ENCODE results near the gene IKBKE.

IKBKE gene

DNA sequence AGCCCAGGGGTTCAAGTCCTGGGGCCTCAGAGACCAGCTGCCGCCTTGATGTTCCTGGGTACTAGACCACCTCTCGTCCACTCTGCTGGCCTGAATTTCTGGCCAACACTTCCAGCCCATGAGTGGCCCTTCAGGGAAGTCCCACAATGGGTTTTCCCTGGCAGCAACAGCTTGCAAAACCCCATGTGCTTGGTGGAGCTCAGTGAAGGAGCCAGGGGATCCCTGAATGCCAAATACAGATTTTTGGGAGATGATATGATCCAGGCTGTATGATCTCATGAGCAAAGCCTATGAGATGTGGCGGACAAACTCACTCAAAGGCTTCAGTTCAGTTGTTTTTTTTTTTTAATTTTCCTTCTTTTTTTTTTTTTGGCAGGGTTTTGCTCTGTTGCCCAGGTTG, 27.5 kb downstream of the IKBKE start:
- no peak for DNase-seq

DNA sequence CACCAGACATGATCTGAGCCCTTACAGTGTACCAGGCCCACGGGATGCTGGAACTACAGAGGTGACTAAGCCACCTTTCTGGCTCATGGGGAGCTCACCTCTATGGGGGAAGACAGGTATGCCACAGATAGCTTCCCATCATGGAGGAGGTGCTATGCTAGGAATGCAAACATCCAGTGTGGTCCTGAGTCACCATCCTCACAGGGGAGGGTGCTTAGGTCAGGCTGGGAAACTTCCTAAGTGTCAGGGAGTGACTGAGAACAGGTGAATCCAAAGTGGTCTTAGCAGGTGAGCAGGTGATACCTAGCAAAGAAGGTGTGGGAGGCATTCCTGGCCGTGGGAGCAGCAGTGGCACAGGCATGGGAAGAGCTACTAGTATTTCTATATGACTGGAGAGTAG, 28.4 kb downstream of the IKBKE start:
- no peak for DNase-seq

- DNase-seq = no peak
These were observed 29.8 kb downstream of the IKBKE start for GRCh38 chr1:206500046-206500445.

DNA sequence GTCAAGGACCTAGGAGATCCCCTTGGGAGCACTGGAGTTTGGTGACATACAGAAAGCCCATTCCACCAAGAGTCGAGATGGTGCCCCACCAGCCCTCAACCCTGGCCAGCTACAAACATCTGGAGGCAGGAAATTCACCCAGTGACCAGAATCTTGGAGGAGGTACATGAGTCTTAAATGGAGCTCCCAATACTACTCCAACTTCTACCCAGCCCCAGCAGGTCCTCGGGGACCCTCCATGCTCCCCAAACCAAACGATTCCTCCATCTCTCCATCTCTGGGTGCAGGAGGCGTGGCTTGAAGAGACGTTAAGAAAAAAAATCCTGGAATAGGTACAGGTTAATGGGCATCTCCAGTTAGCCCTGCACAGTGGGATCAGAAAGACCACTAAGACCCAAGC, 31.6 kb downstream of the IKBKE start:
- DNase-seq = no peak

GRCh38 chr1:206502403-206502802, 32.1 kb downstream of the IKBKE start:
- DNase-seq = no peak

- no peak for DNase-seq
These were observed 32.5 kb downstream of the IKBKE start for GRCh38 chr1:206502812-206503211.

- DNase-seq = peak; percentile 53 to 73
These were observed 33.5 kb downstream of the IKBKE start for GRCh38 chr1:206503591-206504362.

- no peak for DNase-seq
These were observed 34.1 kb downstream of the IKBKE start for GRCh38 chr1:206504363-206504713.

DNA sequence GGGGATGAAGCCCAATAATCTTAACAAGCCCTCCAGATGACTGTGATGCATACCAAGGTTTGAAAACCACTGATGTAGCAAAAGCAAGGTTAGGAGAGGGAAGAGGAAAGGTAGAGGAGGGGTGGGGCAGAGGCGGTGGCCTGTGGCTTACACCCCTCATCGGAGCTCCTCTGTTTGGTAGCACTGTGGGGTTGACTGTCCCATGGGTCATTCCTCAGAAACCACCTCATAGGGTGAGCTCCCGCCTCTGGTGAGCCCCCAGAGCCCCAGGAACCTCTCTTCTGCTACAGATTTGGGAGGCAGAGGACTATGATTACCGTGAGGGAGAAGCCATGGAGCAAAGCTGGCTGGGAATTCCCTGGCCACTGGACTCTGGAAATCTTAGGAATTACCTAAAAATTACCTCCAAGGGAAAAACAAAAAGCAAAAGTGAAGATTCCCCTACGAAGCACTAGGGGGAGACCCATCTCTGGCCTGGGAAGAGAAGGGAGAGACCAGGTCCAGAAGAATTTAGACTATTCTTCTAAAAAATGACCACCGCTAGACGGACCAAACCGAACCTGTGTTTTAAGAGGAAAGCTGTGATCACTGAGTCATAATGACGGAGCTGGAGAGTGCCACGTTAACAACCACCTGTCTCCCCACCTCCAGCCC, 35.6 kb downstream of the IKBKE start:
- DNase-seq = no peak

- DNase-seq = no peak
These were observed 36.4 kb downstream of the IKBKE start for GRCh38 chr1:206506405-206507283.

DNA sequence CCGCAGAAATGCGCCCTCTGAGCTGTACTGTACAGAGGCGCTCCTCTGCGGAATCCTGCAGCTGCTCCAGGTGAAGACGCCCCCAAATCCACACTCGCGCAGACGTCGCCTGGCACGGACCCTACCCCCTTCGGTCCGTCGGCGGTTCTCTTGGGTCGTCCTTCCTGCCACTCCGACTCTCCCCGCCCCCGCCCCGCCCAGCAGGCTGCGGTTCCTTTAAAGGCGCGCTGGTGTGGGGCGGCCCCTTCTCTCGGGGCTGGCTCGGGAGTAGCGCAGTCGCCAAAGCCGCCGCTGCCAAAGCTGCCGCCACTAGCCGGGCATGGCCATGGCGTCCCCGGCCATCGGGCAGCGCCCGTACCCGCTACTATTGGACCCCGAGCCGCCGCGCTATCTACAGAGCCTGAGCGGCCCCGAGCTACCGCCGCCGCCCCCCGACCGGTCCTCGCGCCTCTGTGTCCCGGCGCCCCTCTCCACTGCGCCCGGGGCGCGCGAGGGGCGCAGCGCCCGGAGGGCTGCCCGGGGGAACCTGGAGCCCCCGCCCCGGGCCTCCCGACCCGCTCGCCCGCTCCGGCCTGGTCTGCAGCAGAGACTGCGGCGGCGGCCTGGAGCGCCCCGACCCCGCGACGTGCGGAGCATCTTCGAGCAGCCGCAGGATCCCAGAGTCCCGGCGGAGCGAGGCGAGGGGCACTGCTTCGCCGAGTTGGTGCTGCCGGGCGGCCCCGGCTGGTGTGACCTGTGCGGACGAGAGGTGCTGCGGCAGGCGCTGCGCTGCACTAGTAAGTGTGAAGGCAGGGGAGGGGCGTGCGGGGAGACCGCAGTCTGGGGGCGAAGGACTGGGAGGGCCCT, 37.2 kb downstream of the IKBKE start, which contains the start of gene RASSF5:
RASSF5 (plus strand) TSS at position 248 of the 846 bp plus-strand sequence; CDS start at position 320, 72 bp downstream.
- DNase-seq = no peak

- DNase-seq = no peak
These were observed 38.0 kb downstream of the IKBKE start for GRCh38 chr1:206508130-206508889.

DNA sequence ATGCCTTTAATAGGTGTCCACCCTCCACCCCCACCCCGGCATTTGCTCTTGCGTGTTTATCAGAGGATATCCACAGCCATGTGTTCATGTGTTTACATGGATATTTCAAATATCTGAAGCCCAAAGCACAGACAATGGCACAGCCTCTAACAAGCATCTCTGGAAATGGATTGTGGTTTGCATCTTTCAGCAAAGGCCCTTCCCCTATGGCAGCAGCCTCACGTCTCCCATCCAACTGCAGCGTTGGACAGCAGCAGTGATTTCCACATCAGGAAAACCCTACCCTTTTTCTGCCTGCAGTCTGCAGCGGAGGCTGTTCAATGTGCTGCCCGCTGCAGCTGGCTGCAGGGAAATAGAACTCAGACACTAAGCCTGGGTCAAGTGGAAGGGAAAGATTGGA, 38.7 kb downstream of the IKBKE start:
- DNase-seq = no peak

DNA sequence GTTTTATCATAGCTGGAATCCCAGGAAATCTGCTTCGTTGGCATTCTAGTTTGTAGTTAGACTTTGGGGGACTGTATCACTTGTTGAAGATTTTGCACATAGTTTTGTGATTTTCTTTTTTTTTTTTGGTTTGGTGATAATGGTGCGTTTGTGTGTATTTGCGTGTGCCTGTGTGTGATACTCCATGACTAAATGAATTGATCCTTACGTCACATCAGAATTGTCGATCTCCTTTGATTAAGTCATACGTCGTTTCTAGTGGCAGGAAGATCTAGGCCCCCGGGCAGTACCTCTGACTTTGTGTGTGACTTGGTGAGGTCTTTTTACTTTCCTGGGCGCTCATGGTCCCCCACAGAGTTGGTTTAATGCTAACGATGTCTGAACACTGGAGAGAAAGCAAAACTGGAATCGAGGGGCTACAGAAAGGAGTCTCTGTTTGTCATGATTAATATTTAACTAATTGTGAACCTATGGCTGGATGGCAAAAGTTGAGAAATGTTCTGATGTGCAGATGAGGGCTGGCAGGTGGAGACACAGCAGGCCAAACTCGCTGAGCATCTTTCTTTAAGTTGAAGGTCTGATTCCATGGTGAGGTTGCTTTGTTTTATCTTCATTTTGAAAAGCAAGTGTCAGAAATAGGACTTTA, 39.5 kb downstream of the IKBKE start:
- no peak for DNase-seq

GRCh38 chr1:206510371-206510770, 40.1 kb downstream of the IKBKE start:
- DNase-seq = no peak

GRCh38 chr1:206511362-206512057, 41.2 kb downstream of the IKBKE start:
- no peak for DNase-seq

DNA sequence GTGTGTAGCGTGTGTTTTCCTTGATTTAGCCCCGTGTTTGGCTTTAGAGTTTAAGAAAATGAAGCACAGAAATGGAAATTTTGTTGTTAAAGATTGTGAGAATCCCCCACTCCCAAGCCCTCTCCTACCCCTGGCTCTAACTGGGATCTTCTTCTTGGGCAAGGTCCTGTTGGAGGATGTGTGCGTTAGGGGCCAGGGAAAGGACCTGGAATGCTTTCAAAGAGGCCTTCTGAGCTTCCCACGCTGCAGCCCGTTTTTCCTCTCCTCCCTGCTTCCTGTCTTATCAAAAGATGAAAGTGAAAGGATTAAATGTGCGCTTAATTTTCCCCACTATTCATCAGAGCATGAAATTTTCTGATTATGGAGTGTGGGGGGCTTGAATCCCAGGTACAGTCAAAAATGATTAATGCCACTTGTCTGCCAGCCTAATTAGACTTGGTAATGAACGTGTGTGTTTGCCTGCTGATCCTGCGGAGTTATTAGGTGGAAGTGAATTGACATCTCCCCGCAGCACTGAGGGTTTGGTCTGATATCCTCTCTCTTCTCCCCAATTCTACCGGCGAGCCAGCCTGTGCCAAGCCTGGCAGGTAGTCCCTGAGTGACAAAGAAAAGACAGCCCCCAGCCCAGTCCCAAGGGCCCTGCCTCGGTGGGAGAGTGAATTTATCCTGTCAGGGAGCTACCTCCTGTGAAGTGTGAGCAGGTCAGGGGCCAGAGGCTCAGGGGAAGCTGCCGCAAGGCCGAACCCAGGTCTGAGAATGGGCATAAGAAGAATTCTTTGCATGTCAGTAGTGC, 42.0 kb downstream of the IKBKE start:
- DNase-seq = no peak

- no peak for DNase-seq
These were observed 42.5 kb downstream of the IKBKE start for GRCh38 chr1:206512851-206513180.

DNA sequence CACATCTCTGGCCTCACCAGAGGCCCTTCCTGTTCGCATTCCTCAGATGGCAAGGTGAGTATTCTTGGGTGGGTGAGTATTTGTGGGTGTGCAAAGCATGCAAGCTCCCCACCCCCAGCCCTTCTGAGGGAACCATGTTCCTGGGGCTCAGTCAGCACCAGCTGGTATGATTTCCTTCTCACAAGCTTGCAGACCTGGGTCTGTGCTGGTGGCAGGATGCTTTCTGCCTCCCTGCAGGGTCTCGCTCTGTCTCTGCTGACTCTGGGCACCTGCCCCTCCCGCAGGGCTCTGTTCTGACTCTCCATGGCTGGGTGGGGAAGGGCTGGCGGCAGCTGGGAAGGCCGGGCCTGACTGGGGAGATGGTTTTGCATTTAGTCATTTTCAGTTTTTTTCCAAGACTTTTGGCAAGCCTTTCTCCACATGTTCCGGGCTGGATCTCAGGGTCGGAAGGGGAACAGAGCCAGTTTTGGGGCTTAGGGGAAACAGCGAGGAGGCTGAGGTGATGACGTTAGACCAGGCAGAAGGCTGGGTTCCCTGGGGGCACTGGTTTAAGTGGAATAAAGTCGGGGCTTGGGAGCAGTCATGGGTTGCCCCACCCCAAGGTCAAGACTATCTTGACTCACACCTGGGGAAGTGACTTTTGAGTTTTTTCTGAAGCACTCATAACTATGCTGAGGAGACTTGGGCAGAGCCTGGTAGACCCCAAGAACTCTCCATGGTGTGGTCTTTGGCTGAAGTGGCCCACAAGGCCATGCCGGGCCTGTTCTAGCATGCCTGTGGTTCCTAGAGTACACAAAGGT, 43.2 kb downstream of the IKBKE start:
- no peak for DNase-seq
